Stimulated activated memory B cell treated with anti-CD40 and anti-IgM and Interleukin-4, amounts not matched to agents 10 μg/mL and 1 μg/mL and 100 μg/mL, for 72 hours (primary cell): Measurements from ENCODE around the gene C11orf97.

Experiments
- ATAC-seq: fragments of 150-1000 bp; cut with Tn5 transposase; 2 replicates; pipeline ENCODE4 v1.10.0; 2021
- H3K27ac Mint-ChIP-seq: one replicate; pipeline ENCODE4 v1.8.0; 2022; ENCODE audit warnings: mild to moderate bottlenecking, mixed read lengths
- H3K27me3 Mint-ChIP-seq: one replicate; pipeline ENCODE4 v1.8.0; 2022; ENCODE audit warnings: mixed read lengths
- H3K36me3 Mint-ChIP-seq: one replicate; pipeline ENCODE4 v1.8.0; 2022; ENCODE audit warnings: mixed read lengths
- H3K4me1 Mint-ChIP-seq: one replicate; pipeline ENCODE4 v1.8.0; 2022; ENCODE audit warnings: mixed read lengths
- H3K4me3 Mint-ChIP-seq: one replicate; pipeline ENCODE4 v1.8.0; 2022; ENCODE audit warnings: mild to moderate bottlenecking, moderate library complexity, mixed read lengths
- H3K9me3 Mint-ChIP-seq: one replicate; pipeline ENCODE4 v1.8.0; 2022; ENCODE audit warnings: mixed read lengths

The C11orf97 gene

GRCh38 chr11:94515398-94515797 is 3.1 kb downstream of the C11orf97 start:
- Mint-ChIP-seq H3K4me1 (peaks cover 11% of the 10 kb centered on the region), H3K9me3 (no peaks in the 10 kb centered on the region), H3K36me3 (no peaks in the 10 kb centered on the region), H3K4me3 (no peak overlapping the region), H3K27me3 (peaks cover 36% of the 10 kb centered on the region), H3K27ac (no peak overlapping the region)
- ATAC-seq: no peak

DNA sequence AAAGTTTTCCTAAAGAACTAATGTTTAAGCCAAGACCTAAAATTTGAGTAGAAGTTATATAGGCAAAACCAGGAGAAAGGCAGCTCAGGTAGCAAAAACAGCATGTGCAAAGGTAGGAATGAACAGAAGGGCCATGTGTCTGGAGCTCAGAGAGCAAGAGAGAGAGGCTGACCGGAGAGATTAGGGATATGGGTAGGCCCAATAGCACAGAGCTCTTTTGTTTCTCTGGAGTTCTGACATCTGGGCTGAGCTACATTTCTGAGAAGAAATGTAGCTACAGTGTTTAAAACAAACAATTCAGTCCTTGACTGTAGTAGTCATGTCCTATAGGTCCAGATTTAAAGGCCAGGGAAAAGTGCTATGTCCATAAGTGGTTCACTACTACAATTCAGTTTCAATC is 4.5 kb downstream of the C11orf97 start:
- Mint-ChIP-seq H3K4me3 (no peak overlapping the region), H3K27me3 (peaks cover 23% of the 10 kb centered on the region), H3K9me3 (no peaks in the 10 kb centered on the region), H3K4me1 (peaks cover 11% of the 10 kb centered on the region), H3K36me3 (no peaks in the 10 kb centered on the region), H3K27ac (no peak overlapping the region)
- ATAC-seq: no peak

DNA sequence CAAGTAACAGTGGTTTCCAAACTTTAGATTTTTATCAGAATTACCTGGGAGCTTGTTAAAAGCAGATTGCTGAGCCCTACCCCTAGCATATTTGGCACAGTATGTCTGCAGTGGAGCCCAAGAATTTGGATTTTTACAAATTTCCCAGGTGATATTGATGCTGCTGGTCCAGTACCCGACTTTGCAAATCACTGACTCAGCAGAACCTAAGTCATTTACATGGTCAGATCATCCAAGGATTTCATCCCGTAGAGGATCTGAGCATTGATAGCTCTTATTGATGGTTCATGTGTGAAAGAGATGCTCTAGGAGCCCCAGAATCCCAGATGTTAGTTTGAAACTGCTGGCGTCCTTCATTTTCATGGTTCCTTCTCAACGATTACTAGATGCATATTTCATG is 6.0 kb downstream of the C11orf97 start:
- Mint-ChIP-seq H3K4me3 (no peak overlapping the region), H3K27ac (no peak overlapping the region), H3K4me1 (no peaks in the 10 kb centered on the region), H3K9me3 (no peaks in the 10 kb centered on the region), H3K36me3 (no peaks in the 10 kb centered on the region), H3K27me3 (peaks cover 14% of the 10 kb centered on the region)
- no peak for ATAC-seq

GRCh38 chr11:94519478-94520084 is 7.3 kb downstream of the C11orf97 start:
- no peak overlapping the region for H3K27ac Mint-ChIP-seq
- peaks cover 14% of the 10 kb centered on the region for H3K27me3 Mint-ChIP-seq
- ATAC-seq: no peak
- no peak overlapping the region for H3K4me3 Mint-ChIP-seq
- H3K36me3 Mint-ChIP-seq: no peaks in the 10 kb centered on the region
- no peaks in the 10 kb centered on the region for H3K9me3 Mint-ChIP-seq
- H3K4me1 Mint-ChIP-seq: no peaks in the 10 kb centered on the region

GRCh38 chr11:94521684-94522083 is 9.4 kb downstream of the C11orf97 start:
- no peaks in the 10 kb centered on the region for H3K4me1 Mint-ChIP-seq

GRCh38 chr11:94524341-94524740 is 12.1 kb downstream of the C11orf97 start:
- H3K27me3 Mint-ChIP-seq: peaks cover 17% of the 10 kb centered on the region
- no peak for ATAC-seq
- H3K27ac Mint-ChIP-seq: no peak overlapping the region
- no peaks in the 10 kb centered on the region for H3K4me1 Mint-ChIP-seq
- no peak overlapping the region for H3K4me3 Mint-ChIP-seq
- H3K9me3 Mint-ChIP-seq: no peaks in the 10 kb centered on the region
- no peaks in the 10 kb centered on the region for H3K36me3 Mint-ChIP-seq

More at GRCh38 chr11:94521684-94522083, 9.4 kb downstream of the C11orf97 start:
- Mint-ChIP-seq H3K27ac (no peak overlapping the region), H3K36me3 (no peaks in the 10 kb centered on the region), H3K9me3 (no peaks in the 10 kb centered on the region), H3K27me3 (peaks cover 9% of the 10 kb centered on the region), H3K4me3 (no peak overlapping the region)
- no peak for ATAC-seq

DNA sequence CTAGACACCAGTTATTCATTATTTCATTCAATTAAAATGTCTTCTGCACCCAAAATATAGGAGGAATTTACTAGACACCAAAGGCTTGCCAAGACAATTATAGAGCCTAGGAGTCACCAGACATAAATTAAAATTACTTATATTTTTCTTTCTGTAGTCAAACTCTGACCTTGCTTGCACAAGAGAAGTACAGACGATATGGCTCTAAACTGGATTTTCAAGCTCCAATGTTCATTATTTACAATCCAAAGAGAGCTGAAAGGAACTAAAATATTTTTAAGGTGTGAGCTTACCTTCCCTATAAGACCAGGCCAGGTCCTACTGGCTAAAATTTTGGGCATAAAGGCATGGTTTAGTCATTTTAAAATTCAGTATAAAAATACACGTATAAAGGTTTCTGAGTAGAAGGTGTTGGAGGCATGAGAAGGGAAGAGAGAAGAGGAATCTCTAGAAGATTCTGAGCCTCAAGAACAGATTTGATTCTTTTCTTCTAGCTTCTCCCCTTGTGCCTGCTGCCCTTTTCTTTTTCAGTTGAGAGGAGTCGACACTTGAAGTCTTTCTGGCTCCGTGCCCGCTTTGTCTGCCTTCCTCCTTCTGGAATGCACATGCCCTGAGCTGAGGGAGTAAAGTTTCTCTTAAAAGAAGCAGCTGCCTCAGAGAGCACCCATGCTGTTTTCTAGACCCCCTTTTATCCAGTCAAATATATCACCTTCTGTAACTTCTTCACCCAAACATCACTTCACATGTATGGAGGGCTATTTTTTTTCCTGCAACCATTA is 13.5 kb downstream of the C11orf97 start:
- Mint-ChIP-seq H3K4me1 (no peaks in the 10 kb centered on the region), H3K4me3 (no peak overlapping the region), H3K36me3 (no peaks in the 10 kb centered on the region), H3K27me3 (peaks cover 17% of the 10 kb centered on the region), H3K27ac (no peak overlapping the region), H3K9me3 (no peaks in the 10 kb centered on the region)
- no peak for ATAC-seq

- Mint-ChIP-seq H3K4me3 (no peak overlapping the region), H3K4me1 (no peaks in the 10 kb centered on the region), H3K27ac (no peak overlapping the region), H3K9me3 (no peaks in the 10 kb centered on the region), H3K27me3 (peaks cover 27% of the 10 kb centered on the region), H3K36me3 (no peaks in the 10 kb centered on the region)
- ATAC-seq: no peak
Observed at GRCh38 chr11:94526645-94527438, 14.6 kb downstream of the C11orf97 start.

DNA sequence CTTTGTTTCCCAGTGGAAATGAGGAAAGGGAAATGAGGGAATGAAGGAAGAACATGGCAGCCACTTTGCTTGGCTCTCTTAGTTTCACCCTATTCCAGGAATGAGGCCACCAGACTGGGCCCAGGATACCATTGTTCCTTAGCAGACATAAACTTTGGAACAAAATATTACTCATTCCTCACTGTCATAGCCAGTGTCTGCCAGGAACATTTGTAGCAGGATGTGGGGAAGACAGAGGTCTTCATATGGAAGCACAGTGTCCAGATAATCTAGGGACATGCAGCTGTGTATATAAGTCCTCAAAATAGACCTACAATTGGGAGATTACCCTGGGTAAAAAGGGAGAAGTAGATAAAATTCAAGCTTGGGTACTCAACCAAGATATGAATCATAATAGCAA is 16.3 kb downstream of the C11orf97 start:
- Mint-ChIP-seq H3K27me3 (peaks cover 36% of the 10 kb centered on the region), H3K4me3 (no peak overlapping the region), H3K9me3 (no peaks in the 10 kb centered on the region), H3K36me3 (no peaks in the 10 kb centered on the region), H3K27ac (no peak overlapping the region), H3K4me1 (no peaks in the 10 kb centered on the region)
- no peak for ATAC-seq

DNA sequence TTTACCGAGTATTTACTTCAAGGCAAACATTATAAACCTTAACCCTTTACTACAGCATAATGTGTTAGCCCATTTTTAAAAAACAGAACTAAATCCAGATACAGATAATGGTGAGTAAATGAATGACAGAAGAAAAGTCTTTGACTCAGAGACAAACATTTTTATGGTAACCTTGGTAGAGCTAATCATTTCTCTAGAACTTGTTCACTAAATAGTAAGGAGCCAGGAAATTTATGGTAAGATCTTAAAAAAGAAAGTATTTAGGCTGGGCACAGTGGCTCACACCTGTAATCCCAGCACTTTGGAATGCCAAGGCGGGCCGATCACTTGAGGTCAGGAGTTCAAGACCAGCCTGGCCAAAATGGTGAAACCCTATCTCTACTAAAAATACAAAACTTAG is 19.9 kb downstream of the C11orf97 start:
- H3K9me3 Mint-ChIP-seq: no peaks in the 10 kb centered on the region
- H3K36me3 Mint-ChIP-seq: no peaks in the 10 kb centered on the region
- no peak overlapping the region for H3K27ac Mint-ChIP-seq
- ATAC-seq: no peak
- H3K27me3 Mint-ChIP-seq: peaks cover 57% of the 10 kb centered on the region
- no peaks in the 10 kb centered on the region for H3K4me1 Mint-ChIP-seq
- H3K4me3 Mint-ChIP-seq: no peak overlapping the region

- Mint-ChIP-seq H3K27ac (no peak overlapping the region), H3K4me1 (no peaks in the 10 kb centered on the region), H3K9me3 (no peaks in the 10 kb centered on the region), H3K27me3 (peaks cover 61% of the 10 kb centered on the region), H3K4me3 (no peak overlapping the region), H3K36me3 (no peaks in the 10 kb centered on the region)
- ATAC-seq: no peak
Observed at GRCh38 chr11:94533206-94533605, 20.9 kb downstream of the C11orf97 start.

GRCh38 chr11:94533696-94534630 is 21.7 kb downstream of the C11orf97 start:
- H3K27me3 Mint-ChIP-seq: peaks cover 61% of the 10 kb centered on the region
- ATAC-seq: no peak
- H3K4me1 Mint-ChIP-seq: no peaks in the 10 kb centered on the region
- no peak overlapping the region for H3K27ac Mint-ChIP-seq
- no peaks in the 10 kb centered on the region for H3K36me3 Mint-ChIP-seq
- no peaks in the 10 kb centered on the region for H3K9me3 Mint-ChIP-seq
- no peak overlapping the region for H3K4me3 Mint-ChIP-seq

DNA sequence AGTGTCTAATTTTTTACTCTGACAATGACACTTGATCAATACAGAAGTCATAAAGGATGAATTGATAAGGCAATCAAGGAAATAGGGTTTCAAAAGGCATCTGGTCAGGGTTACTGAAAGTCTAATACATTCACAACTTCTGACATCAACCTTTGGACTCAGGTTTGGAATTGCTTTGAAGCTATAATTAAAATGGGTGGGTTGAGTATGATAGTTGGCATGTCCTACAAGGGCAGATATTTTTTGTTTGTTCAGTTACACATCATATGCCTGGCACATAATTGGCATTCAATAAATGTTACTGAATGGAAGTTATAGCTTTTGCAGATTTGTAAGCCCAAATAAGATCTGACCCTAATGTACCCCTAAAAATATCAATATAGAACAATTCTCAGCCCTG is 24.1 kb downstream of the C11orf97 start:
- H3K4me1 Mint-ChIP-seq: no peaks in the 10 kb centered on the region
- no peaks in the 10 kb centered on the region for H3K36me3 Mint-ChIP-seq
- no peak overlapping the region for H3K27ac Mint-ChIP-seq
- peaks cover 73% of the 10 kb centered on the region for H3K27me3 Mint-ChIP-seq
- no peak overlapping the region for H3K4me3 Mint-ChIP-seq
- no peak for ATAC-seq
- no peaks in the 10 kb centered on the region for H3K9me3 Mint-ChIP-seq

GRCh38 chr11:94537031-94537600 is 24.9 kb downstream of the C11orf97 start:
- H3K27ac Mint-ChIP-seq: no peak overlapping the region

More at GRCh38 chr11:94537031-94537600, 24.9 kb downstream of the C11orf97 start:
- Mint-ChIP-seq H3K4me1 (no peaks in the 10 kb centered on the region), H3K4me3 (no peak overlapping the region), H3K9me3 (no peaks in the 10 kb centered on the region), H3K27me3 (peaks cover 75% of the 10 kb centered on the region), H3K36me3 (no peaks in the 10 kb centered on the region)
- no peak for ATAC-seq
